ENCODE measurements around the gene ABCD3.

The ABCD3 gene

GRCh38 chr1:94524531-94524930 is 106.3 kb downstream of the ABCD3 start:
- TF ChIP-seq, protein P1, sequence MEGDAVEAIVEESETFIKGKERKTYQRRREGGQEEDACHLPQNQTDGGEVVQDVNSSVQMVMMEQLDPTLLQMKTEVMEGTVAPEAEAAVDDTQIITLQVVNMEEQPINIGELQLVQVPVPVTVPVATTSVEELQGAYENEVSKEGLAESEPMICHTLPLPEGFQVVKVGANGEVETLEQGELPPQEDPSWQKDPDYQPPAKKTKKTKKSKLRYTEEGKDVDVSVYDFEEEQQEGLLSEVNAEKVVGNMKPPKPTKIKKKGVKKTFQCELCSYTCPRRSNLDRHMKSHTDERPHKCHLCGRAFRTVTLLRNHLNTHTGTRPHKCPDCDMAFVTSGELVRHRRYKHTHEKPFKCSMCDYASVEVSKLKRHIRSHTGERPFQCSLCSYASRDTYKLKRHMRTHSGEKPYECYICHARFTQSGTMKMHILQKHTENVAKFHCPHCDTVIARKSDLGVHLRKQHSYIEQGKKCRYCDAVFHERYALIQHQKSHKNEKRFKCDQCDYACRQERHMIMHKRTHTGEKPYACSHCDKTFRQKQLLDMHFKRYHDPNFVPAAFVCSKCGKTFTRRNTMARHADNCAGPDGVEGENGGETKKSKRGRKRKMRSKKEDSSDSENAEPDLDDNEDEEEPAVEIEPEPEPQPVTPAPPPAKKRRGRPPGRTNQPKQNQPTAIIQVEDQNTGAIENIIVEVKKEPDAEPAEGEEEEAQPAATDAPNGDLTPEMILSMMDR (IDR thresholded peaks at IDR 0.05; ENCODE audit: extremely low read depth, insufficient read depth, missing control alignments): no peak
- no peak for DNase-seq (ENCODE audit: low spot score)
- in situ Hi-C loops (cut with MboI; ENCODE audit: low pct_unique_long_range_greater_than_20kb, low sequenced_read_pairs, unreplicated experiment): loop anchor here (10.0 kb wide), 1 partner anchor 280 kb away; no protein-coding TSS in a partner anchor

DNA sequence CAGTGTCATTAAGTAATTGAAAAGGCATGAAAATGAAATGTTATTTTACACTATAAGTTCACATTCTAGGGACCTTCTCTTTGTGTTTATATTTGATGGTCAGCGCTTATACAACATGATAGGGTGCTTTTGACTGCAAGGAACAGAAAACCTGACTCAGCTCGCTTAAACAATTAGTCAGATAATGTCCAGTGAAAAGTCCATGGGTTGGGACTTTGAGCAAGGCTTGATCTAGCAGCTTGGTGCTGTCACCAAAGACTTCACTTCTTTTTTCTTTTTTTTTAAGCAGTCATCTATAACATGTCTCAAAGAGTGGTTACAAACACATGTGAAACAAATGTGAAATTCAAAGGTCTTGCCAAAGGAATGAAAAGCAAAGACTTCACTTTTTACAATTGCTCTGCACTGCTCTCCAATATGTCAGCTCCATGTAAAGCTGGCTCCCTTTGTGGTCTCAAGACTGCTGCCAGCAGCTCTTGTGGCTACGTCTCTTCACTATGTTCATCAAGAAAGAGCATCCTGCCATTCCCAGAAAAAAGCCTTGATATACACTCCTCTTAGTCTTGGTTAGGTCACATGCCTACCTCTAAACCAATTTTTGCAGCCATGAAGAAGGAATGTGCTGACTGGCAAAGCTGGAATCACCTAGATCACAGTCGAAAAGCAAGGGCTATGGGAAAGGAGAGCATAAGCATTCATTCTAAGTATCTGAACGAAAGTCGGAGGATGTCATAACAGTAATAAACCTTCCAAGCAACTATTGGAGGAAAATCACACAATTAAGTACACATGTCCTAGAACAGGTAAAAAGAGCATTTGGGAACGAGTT is 108.2 kb downstream of the ABCD3 start:
- no peak for DNase-seq (ENCODE audit: low spot score)
- TF ChIP-seq, protein P1 (IDR thresholded peaks at IDR 0.05; ENCODE audit: extremely low read depth, insufficient read depth, missing control alignments): no peak
- in situ Hi-C loops (cut with MboI; ENCODE audit: low pct_unique_long_range_greater_than_20kb, low sequenced_read_pairs, unreplicated experiment): loop anchor here (10.0 kb wide), 1 partner anchor 278 kb away; no protein-coding TSS in a partner anchor

DNA sequence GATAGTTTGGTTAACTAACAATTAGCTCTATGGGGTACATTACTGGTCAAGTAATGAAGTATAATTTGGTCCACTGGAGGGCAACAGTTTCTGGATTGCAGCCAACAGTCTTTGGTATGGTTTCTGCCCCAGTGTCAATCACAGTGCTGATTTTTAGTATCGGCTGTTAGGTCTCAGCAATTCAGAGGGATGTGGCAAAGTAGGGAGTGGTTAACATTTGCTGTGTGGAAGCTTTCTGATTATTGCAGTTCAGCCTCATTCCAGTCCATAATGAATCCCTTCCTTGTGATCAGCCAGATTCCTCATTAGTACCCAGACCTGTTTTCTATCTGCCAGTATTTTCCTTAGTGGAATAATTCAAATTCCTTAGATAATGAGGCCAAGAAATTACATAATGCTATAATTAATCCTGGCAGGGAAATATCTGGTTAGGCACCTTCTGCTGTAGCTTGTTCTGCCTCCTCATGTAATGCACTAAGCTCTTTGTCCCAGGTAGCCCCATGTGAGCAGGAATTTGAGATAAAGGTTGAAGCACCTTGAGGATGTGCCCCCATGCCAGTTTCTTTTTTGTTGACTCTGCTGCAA is 109.3 kb downstream of the ABCD3 start:
- DNase-seq (ENCODE audit: low spot score): no peak
- TF ChIP-seq, protein P1 (IDR thresholded peaks at IDR 0.05; ENCODE audit: extremely low read depth, insufficient read depth, missing control alignments): no peak
- in situ Hi-C loops (cut with MboI; ENCODE audit: low pct_unique_long_range_greater_than_20kb, low sequenced_read_pairs, unreplicated experiment): loop anchor here (10.0 kb wide), 1 partner anchor 277 kb away; no protein-coding TSS in a partner anchor

DNA sequence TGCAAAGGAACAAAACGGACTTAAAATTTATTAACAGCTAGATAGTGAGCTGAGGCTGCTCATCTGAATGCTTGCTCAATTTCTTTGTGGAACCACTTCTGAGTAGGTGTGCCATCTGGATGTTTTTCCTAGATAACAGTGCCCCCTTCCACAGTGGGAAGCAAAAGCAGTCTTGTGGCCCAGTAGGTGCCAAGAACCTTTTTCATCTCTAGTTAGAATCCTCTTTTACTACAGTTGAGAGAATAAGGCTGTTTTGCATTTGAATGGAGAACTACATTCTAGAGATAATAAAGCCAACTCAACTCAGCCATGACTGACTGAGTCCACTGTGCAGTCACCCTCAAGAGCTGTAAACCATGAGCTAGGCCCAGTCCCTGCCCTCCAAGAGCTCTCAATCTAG is 110.1 kb downstream of the ABCD3 start:
- TF ChIP-seq, protein P1 (IDR thresholded peaks at IDR 0.05; ENCODE audit: extremely low read depth, insufficient read depth, missing control alignments): no peak
- in situ Hi-C loops (cut with MboI; ENCODE audit: low pct_unique_long_range_greater_than_20kb, low sequenced_read_pairs, unreplicated experiment): loop anchor here (10.0 kb wide), 1 partner anchor 277 kb away; no protein-coding TSS in a partner anchor
- DNase-seq (ENCODE audit: low spot score): no peak

GRCh38 chr1:94528826-94529225 is 110.6 kb downstream of the ABCD3 start:
- in situ Hi-C loops (cut with MboI; ENCODE audit: low pct_unique_long_range_greater_than_20kb, low sequenced_read_pairs, unreplicated experiment): loop anchor here (10.0 kb wide), 1 partner anchor 276 kb away; no protein-coding TSS in a partner anchor
- TF ChIP-seq, protein P1 (IDR thresholded peaks at IDR 0.05; ENCODE audit: extremely low read depth, insufficient read depth, missing control alignments): no peak
- no peak for DNase-seq (ENCODE audit: low spot score)

GRCh38 chr1:94529416-94529815 is 111.2 kb downstream of the ABCD3 start:
- no peak for DNase-seq (ENCODE audit: low spot score)
- TF ChIP-seq, protein P1 (IDR thresholded peaks at IDR 0.05; ENCODE audit: extremely low read depth, insufficient read depth, missing control alignments): no peak
- in situ Hi-C loops (cut with MboI; ENCODE audit: low pct_unique_long_range_greater_than_20kb, low sequenced_read_pairs, unreplicated experiment): loop anchor here (10.0 kb wide), 1 partner anchor 275 kb away; no protein-coding TSS in a partner anchor
